ENCODE data around the gene TPCN2.

DNA sequence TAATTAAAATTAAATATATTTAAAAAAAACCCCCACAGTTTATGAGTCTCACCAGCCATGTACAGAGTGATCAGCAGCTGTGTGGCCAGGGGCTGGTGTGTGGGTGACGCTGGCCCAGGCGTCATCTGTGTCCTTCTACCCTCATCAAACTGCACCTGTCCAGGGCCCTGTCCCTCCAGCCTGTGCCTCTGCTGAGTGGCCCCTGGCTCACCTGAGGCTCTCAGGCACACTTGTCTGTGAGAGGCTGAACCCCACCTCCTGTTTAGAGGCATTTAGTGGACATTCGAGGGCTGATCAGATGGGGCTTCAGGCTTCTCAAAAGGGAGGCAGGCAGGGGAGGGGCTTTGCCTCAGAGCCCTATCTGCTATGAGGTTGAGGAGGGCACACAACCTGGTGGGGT lies 77.1 kb downstream of the TPCN2 start:
- TF ChIP-seq, protein P1, sequence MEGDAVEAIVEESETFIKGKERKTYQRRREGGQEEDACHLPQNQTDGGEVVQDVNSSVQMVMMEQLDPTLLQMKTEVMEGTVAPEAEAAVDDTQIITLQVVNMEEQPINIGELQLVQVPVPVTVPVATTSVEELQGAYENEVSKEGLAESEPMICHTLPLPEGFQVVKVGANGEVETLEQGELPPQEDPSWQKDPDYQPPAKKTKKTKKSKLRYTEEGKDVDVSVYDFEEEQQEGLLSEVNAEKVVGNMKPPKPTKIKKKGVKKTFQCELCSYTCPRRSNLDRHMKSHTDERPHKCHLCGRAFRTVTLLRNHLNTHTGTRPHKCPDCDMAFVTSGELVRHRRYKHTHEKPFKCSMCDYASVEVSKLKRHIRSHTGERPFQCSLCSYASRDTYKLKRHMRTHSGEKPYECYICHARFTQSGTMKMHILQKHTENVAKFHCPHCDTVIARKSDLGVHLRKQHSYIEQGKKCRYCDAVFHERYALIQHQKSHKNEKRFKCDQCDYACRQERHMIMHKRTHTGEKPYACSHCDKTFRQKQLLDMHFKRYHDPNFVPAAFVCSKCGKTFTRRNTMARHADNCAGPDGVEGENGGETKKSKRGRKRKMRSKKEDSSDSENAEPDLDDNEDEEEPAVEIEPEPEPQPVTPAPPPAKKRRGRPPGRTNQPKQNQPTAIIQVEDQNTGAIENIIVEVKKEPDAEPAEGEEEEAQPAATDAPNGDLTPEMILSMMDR (IDR thresholded peaks at IDR 0.05; ENCODE audit: borderline replicate concordance, extremely low read depth, low read length, poor library complexity, severe bottlenecking), result no peak
- no peak for TF ChIP-seq EZH2 (IDR thresholded peaks at IDR 0.05; ENCODE audit: borderline replicate concordance, low read depth, low read length, severe bottlenecking)

All from DND-41 (cell line).